HepG2 (cell line): ENCODE data around the gene ACADVL. TPM values are rescaled to one million over a fixed set of nuclear protein-coding genes. Genes with fewer than 3 reads are reported as not detected.

ENCODE experiments used
- ADNP ChIP-seq: sonication (generic); formaldehyde crosslinking; IDR thresholded peaks from 2 replicates; pipeline ENCODE4 v1.4.0; 2020; ENCODE audit warnings: missing genetic modification reagents
- CCDC6 ChIP-seq: sonication (generic); formaldehyde crosslinking; IDR thresholded peaks from 2 replicates; pipeline ENCODE4 v1.8.1; 2022; ENCODE audit warnings: mild to moderate bottlenecking, missing genetic modification reagents, moderate library complexity
- CHD4 ChIP-seq: fragments of 200-600 bp; sonication (generic); IDR thresholded peaks from 2 replicates; pipeline ENCODE4 v1.7.0; 2017; ENCODE audit warnings: mild to moderate bottlenecking, low read length, borderline replicate concordance
- DNMT3B ChIP-seq: conservative IDR thresholded peaks from 2 replicates; pipeline ENCODE4 v1.6.1; 2016; ENCODE audit warnings: missing biosample characterization, control low read depth
- ETV5 ChIP-seq: IDR thresholded peaks from 2 replicates; pipeline ENCODE4 v1.6.1; 2018; ENCODE audit warnings: missing biosample characterization, missing genetic modification reagents, inconsistent platforms, borderline replicate concordance
- FOXA1 ChIP-seq, 2 experiments: fragments of 450-650 bp in 1 of 2; sonication (generic) in 1 of 2; formaldehyde crosslinking in 1 of 2; IDR thresholded peaks; 2 replicates each; pipeline versions ENCODE4 v1.4.0 to v1.6.1; 2016 to 2020; ENCODE audit warnings: missing genetic modification reagents in 1 of 2
- HMGXB3 ChIP-seq: sonication (generic); formaldehyde crosslinking; IDR thresholded peaks from 2 replicates; pipeline ENCODE4 v1.4.0; 2020; ENCODE audit warnings: missing genetic modification reagents, borderline replicate concordance
- HOXA5 ChIP-seq: sonication (generic); formaldehyde crosslinking; IDR thresholded peaks from 2 replicates; pipeline ENCODE4 v1.4.0; 2020; ENCODE audit warnings: missing genetic modification reagents
- IRF9 ChIP-seq: sonication (generic); formaldehyde crosslinking; IDR thresholded peaks from 2 replicates; pipeline ENCODE4 v1.8.0; 2022; ENCODE audit warnings: missing genetic modification reagents, mild to moderate bottlenecking, borderline replicate concordance
- SATB2 ChIP-seq: sonication (generic); formaldehyde crosslinking; IDR thresholded peaks from 2 replicates; pipeline ENCODE4 v1.5.0; 2020; ENCODE audit warnings: missing genetic modification reagents
- TEAD3 ChIP-seq: optimal IDR thresholded peaks from 2 replicates; pipeline ENCODE3; 2016; ENCODE audit warnings: borderline replicate concordance
- ZNF282 ChIP-seq: fragments of 450-650 bp; IDR thresholded peaks from 2 replicates; pipeline ENCODE4 v1.6.1; 2018; ENCODE audit not compliant: partially characterized antibody
- ZNF354B ChIP-seq: sonication (generic); formaldehyde crosslinking; IDR thresholded peaks from 2 replicates; pipeline ENCODE4 v1.8.0; 2022; ENCODE audit warnings: mild to moderate bottlenecking, missing genetic modification reagents
- ZNF501 ChIP-seq: sonication (generic); formaldehyde crosslinking; IDR thresholded peaks from 2 replicates; pipeline ENCODE4 v1.5.1; 2020; ENCODE audit warnings: mild to moderate bottlenecking, moderate library complexity, missing genetic modification reagents
- ZNF510 ChIP-seq: sonication (generic); formaldehyde crosslinking; IDR thresholded peaks from 2 replicates; pipeline ENCODE4 v1.4.0; 2020; ENCODE audit warnings: low read depth, mild to moderate bottlenecking, missing genetic modification reagents
- ZNF747 ChIP-seq: sonication (generic); formaldehyde crosslinking; IDR thresholded peaks from 2 replicates; pipeline ENCODE4 v1.8.1; 2023; ENCODE audit warnings: missing genetic modification reagents, mild to moderate bottlenecking, borderline replicate concordance
- ZSCAN30 ChIP-seq: sonication (generic); formaldehyde crosslinking; IDR thresholded peaks from 2 replicates; pipeline ENCODE4 v1.5.0; 2020; ENCODE audit warnings: mild to moderate bottlenecking, missing genetic modification reagents
- polyA plus RNA-seq, 8 experiments: library from polyadenylated mRNA; depleted of rRNA in 3 of 8; stranded (reverse) in 7 of 8; unstranded in 1 of 8; fragments of >200 nt; fragmentation: Illumina TruSeq in 4 of 8; extraction: Trizol in 4 of 8; gene quantifications; 2 replicates each; pipeline versions ENCODE4 v1.2.1 to v1.2.3, GENCODE V29; 2011 to 2016; ENCODE audit warnings: low read depth in 4 of 8, missing spikeins in 1 of 8, mixed read lengths in 1 of 8; ENCODE audit not compliant: insufficient read depth in 1 of 8
- total RNA-seq, 5 experiments: library from RNA; depleted of rRNA; stranded (reverse); fragments of >200 nt; fragmentation: Illumina TruSeq; extraction: Trizol; gene quantifications; 2 replicates each; pipeline ENCODE4 v1.2.3, GENCODE V29; 2016; ENCODE audit warnings: low read depth in 1 of 5
- TF ChIP-seq, protein P1 (sequence below): sonication (generic); formaldehyde crosslinking; conservative IDR thresholded peaks from 2 replicates; pipeline ENCODE4 v1.4.0; 2020; ENCODE audit warnings: missing genetic modification reagents
- TF ChIP-seq, protein P2 (sequence below): sonication (generic); formaldehyde crosslinking; IDR thresholded peaks from 2 replicates; pipeline ENCODE4 v1.8.0; 2023; ENCODE audit warnings: mild to moderate bottlenecking, missing genetic modification reagents
- TF ChIP-seq, protein P3 (sequence below): sonication (generic); formaldehyde crosslinking; IDR thresholded peaks from 2 replicates; pipeline ENCODE4 v1.5.0; 2020; ENCODE audit warnings: missing genetic modification reagents
- TF ChIP-seq, protein P4 (sequence below): sonication (generic); formaldehyde crosslinking; IDR thresholded peaks from 2 replicates; pipeline ENCODE4 v1.8.0; 2022; ENCODE audit warnings: mild to moderate bottlenecking, missing genetic modification reagents

Gene ACADVL
- total and polyA plus RNA-seq, 2 of the 13 experiments (the other 11 are each of a cell fraction or from before 2014, with no cell fraction given): 219 to 412 TPM

GRCh38 chr17:7184091-7184488 lies 35.6 kb upstream of the ACADVL start (continued):
- TF ChIP-seq, protein P1, sequence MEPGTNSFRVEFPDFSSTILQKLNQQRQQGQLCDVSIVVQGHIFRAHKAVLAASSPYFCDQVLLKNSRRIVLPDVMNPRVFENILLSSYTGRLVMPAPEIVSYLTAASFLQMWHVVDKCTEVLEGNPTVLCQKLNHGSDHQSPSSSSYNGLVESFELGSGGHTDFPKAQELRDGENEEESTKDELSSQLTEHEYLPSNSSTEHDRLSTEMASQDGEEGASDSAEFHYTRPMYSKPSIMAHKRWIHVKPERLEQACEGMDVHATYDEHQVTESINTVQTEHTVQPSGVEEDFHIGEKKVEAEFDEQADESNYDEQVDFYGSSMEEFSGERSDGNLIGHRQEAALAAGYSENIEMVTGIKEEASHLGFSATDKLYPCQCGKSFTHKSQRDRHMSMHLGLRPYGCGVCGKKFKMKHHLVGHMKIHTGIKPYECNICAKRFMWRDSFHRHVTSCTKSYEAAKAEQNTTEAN (CRISPR knock-in tag): no peak; the same call in 1 of the 2 replicates
- 0 out of 2 replicates have a peak, but pooled peaks have one; percentile 46 for TF ChIP-seq SATB2 (CRISPR knock-in tag)
- no peak for TF ChIP-seq CCDC6
- no peak for TF ChIP-seq ZNF282
- no peak for TF ChIP-seq ADNP (CRISPR knock-in tag)
- TF ChIP-seq ZSCAN30: no peak
- no peak for TF ChIP-seq TEAD3 (CRISPR knock-in tag)
- TF ChIP-seq HMGXB3 (CRISPR knock-in tag): no peak
- no peak for TF ChIP-seq DNMT3B (CRISPR knock-in tag)
- TF ChIP-seq CHD4: no peak
- 0 out of 2 replicates have a peak, but pooled peaks have one; percentile 62 for TF ChIP-seq HOXA5
- TF ChIP-seq ZNF510 (CRISPR knock-in tag): no peak
- TF ChIP-seq, protein P2, sequence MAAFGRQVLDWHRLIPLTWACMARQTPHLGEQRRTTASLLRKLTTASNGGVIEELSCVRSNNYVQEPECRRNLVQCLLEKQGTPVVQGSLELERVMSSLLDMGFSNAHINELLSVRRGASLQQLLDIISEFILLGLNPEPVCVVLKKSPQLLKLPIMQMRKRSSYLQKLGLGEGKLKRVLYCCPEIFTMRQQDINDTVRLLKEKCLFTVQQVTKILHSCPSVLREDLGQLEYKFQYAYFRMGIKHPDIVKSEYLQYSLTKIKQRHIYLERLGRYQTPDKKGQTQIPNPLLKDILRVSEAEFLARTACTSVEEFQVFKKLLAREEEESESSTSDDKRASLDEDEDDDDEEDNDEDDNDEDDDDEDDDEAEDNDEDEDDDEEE (CRISPR knock-in tag): 0 out of 2 replicates have a peak, but pooled peaks have one; percentile 19
- TF ChIP-seq, protein P3, sequence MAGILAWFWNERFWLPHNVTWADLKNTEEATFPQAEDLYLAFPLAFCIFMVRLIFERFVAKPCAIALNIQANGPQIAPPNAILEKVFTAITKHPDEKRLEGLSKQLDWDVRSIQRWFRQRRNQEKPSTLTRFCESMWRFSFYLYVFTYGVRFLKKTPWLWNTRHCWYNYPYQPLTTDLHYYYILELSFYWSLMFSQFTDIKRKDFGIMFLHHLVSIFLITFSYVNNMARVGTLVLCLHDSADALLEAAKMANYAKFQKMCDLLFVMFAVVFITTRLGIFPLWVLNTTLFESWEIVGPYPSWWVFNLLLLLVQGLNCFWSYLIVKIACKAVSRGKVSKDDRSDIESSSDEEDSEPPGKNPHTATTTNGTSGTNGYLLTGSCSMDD (CRISPR knock-in tag): no peak
- no peak for TF ChIP-seq IRF9
- peak; percentile 22; the same call in 1 of the 2 replicates for TF ChIP-seq ETV5 (CRISPR knock-in tag)
- TF ChIP-seq, protein P4, sequence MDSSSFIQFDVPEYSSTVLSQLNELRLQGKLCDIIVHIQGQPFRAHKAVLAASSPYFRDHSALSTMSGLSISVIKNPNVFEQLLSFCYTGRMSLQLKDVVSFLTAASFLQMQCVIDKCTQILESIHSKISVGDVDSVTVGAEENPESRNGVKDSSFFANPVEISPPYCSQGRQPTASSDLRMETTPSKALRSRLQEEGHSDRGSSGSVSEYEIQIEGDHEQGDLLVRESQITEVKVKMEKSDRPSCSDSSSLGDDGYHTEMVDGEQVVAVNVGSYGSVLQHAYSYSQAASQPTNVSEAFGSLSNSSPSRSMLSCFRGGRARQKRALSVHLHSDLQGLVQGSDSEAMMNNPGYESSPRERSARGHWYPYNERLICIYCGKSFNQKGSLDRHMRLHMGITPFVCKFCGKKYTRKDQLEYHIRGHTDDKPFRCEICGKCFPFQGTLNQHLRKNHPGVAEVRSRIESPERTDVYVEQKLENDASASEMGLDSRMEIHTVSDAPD (CRISPR knock-in tag): no peak
- TF ChIP-seq FOXA1 (IDR thresholded peaks at IDR 0.05): no peak
- TF ChIP-seq FOXA1 (CRISPR knock-in tag; IDR thresholded peaks at IDR 0.05): no peak
- TF ChIP-seq ZNF501: 0 out of 2 replicates have a peak, but pooled peaks have one; percentile 12
- TF ChIP-seq ZNF747 (CRISPR knock-in tag): no peak
- TF ChIP-seq ZNF354B: no peak
